Activated naive CD4-positive, alpha-beta T cell treated with Interleukin-2 at 50 U/mL for 16 hours (primary cell): Measurements from ENCODE around the gene PRR35.

Experiments
- DNase-seq: peaks from one replicate; pipeline ENCODE4 v3.0.0-alpha.2; 2020

PRR35 gene

GRCh38 chr16:560204-560700, at the start of gene PRR35:
PRR35 (plus strand) TSS chr16:560394; CDS start chr16:563295, 2,901 bp downstream.
- no peak for DNase-seq

GRCh38 chr16:512802-513201, 47.4 kb upstream of the PRR35 start:
- DNase-seq: no peak

- DNase-seq: no peak
Observed at GRCh38 chr16:513950-514349, 46.2 kb upstream of the PRR35 start.

- DNase-seq: no peak
Observed at GRCh38 chr16:515175-515938, 44.8 kb upstream of the PRR35 start.

- no peak for DNase-seq
Observed at GRCh38 chr16:515939-516226, 44.3 kb upstream of the PRR35 start.

- DNase-seq: no peak
Observed at GRCh38 chr16:516301-516700, 43.9 kb upstream of the PRR35 start.

GRCh38 chr16:518858-519257, 41.3 kb upstream of the PRR35 start:
- no peak for DNase-seq

GRCh38 chr16:519425-519824, 40.8 kb upstream of the PRR35 start:
- DNase-seq: no peak

- no peak for DNase-seq
Observed at GRCh38 chr16:519841-520687, 40.1 kb upstream of the PRR35 start.

GRCh38 chr16:520847-521246, 39.3 kb upstream of the PRR35 start:
- no peak for DNase-seq

- no peak for DNase-seq
Observed at GRCh38 chr16:521381-522210, 38.6 kb upstream of the PRR35 start.

- no peak for DNase-seq
Observed at GRCh38 chr16:522320-523096, 37.7 kb upstream of the PRR35 start.

GRCh38 chr16:523097-523741, 37.0 kb upstream of the PRR35 start:
- DNase-seq: no peak

GRCh38 chr16:524274-525040, 35.7 kb upstream of the PRR35 start:
- no peak for DNase-seq

GRCh38 chr16:525123-525519, 35.1 kb upstream of the PRR35 start:
- DNase-seq: no peak

- peak; percentile 81 for DNase-seq
Observed at GRCh38 chr16:525520-526180, 34.5 kb upstream of the PRR35 start.

GRCh38 chr16:526181-527014, 33.8 kb upstream of the PRR35 start:
- DNase-seq: no peak

- DNase-seq: peak; percentile 86
Observed at GRCh38 chr16:527015-527903, 32.9 kb upstream of the PRR35 start, which contains the start of gene CAPN15. CAPN15 (plus strand) TSS chr16:527712; CDS start chr16:546839, 19,127 bp downstream.
